CD8-positive, alpha-beta memory T cell (primary cell): ENCODE measurements around the gene DNAJA3. TPM values are rescaled to one million over a fixed set of nuclear protein-coding genes. Genes with fewer than 3 reads are reported as not detected.

Experiments
- CTCF ChIA-PET: fragments of 350-600 bp; sonication (Branson Sonifier 250); formaldehyde crosslinking; loops from one replicate; lab custom pipeline; 2021; ENCODE audit warnings: antibody characterized with exemption; lab: Charles Lee
- POLR2A ChIA-PET: fragments of 350-600 bp; sonication (Branson Sonifier 250); formaldehyde crosslinking; loops from one replicate; lab custom pipeline; 2021; ENCODE audit warnings: antibody characterized with exemption; lab: Charles Lee
- DNase-seq, 5 donors: peaks; one replicate each; pipeline versions ENCODE4 v3.0.0 to v3.0.0-alpha.2; 2020 to 2022; ENCODE audit warnings: mixed read lengths in 1 of 5
- H3K27ac ChIP-seq: one replicate; pipeline ENCODE4 v1.7.0; 2013; ENCODE audit warnings: low read depth, mild to moderate bottlenecking, low read length, moderate library complexity
- H3K27me3 ChIP-seq: 2 replicates; pipeline ENCODE4 v1.7.0; 2013; ENCODE audit warnings: low read length, mild to moderate bottlenecking; ENCODE audit not compliant: insufficient read depth, poor library complexity, severe bottlenecking
- H3K36me3 ChIP-seq: 2 replicates; pipeline ENCODE4 v1.7.0; 2013; ENCODE audit warnings: mild to moderate bottlenecking, low read length, moderate library complexity; ENCODE audit not compliant: insufficient read depth
- H3K4me1 ChIP-seq: 2 replicates; pipeline ENCODE4 v1.7.0; 2013; ENCODE audit warnings: mild to moderate bottlenecking, low read length, moderate library complexity; ENCODE audit not compliant: insufficient read depth
- H3K4me3 ChIP-seq: 2 replicates; pipeline ENCODE4 v1.7.0; 2013; ENCODE audit warnings: mild to moderate bottlenecking, low read length
- H3K9me3 ChIP-seq: 2 replicates; pipeline ENCODE4 v1.7.0; 2013; ENCODE audit warnings: mild to moderate bottlenecking, low read length
- H3K27ac Mint-ChIP-seq, 8 donors: one replicate each; pipeline ENCODE4 v1.8.0; 2020 to 2021; ENCODE audit warnings: mixed read lengths in 8 of 8, mild to moderate bottlenecking in 6 of 8, inconsistent platforms in 3 of 8, moderate library complexity in 3 of 8
- H3K27me3 Mint-ChIP-seq, 2 donors: one replicate each; pipeline ENCODE4 v1.8.0; 2020 to 2021; ENCODE audit warnings: mixed read lengths in 2 of 2, mild to moderate bottlenecking in 1 of 2, moderate library complexity in 1 of 2
- H3K36me3 Mint-ChIP-seq, 3 donors: one replicate each; pipeline ENCODE4 v1.8.0; 2020 to 2021; ENCODE audit warnings: mixed read lengths in 3 of 3, inconsistent platforms in 1 of 3, mild to moderate bottlenecking in 1 of 3
- H3K4me1 Mint-ChIP-seq, 3 donors: one replicate each; pipeline ENCODE4 v1.8.0; 2020 to 2021; ENCODE audit warnings: mixed read lengths in 3 of 3, inconsistent platforms in 1 of 3, mild to moderate bottlenecking in 1 of 3
- H3K4me3 Mint-ChIP-seq, 7 donors: one replicate each; pipeline ENCODE4 v1.8.0; 2020 to 2021; ENCODE audit warnings: mixed read lengths in 7 of 7, mild to moderate bottlenecking in 6 of 7, moderate library complexity in 4 of 7, inconsistent platforms in 2 of 7
- H3K9me3 Mint-ChIP-seq, 5 donors: one replicate each; pipeline ENCODE4 v1.8.0; 2020 to 2022; ENCODE audit warnings: mixed read lengths in 5 of 5, mild to moderate bottlenecking in 3 of 5, moderate library complexity in 2 of 5, inconsistent platforms in 1 of 5
- polyA plus RNA-seq: library from polyadenylated mRNA; unstranded; fragments of 300-500 nt; fragmentation: Illumina TruSeq; gene quantifications from one replicate; pipeline ENCODE4 v1.2.3, GENCODE V29; 2021
- total RNA-seq, 2 experiments: library from RNA; stranded (reverse); gene quantifications; one replicate each; pipeline ENCODE4 v1.2.3, GENCODE V29; 2021

DNAJA3 gene
- total and polyA plus RNA-seq, 3 experiments from 2014 or later: 51.1 to 108 (median 104) TPM

- Histone ChIP-seq H3K4me1 (no peaks in the 10 kb centered on the region), H3K27ac (no peak overlapping the region), H3K4me3 (no peak overlapping the region), H3K27me3 (no peaks in the 10 kb centered on the region), H3K9me3 (no peaks in the 10 kb centered on the region), H3K36me3 (peaks cover 41% of the 10 kb centered on the region)
- CTCF ChIA-PET: interaction anchor here (1.3 kb wide), 1 partner anchor 24 kb away, joined by 3 read pairs; no protein-coding TSS in a partner anchor
- POLR2A ChIA-PET: no interaction called here
- Mint-ChIP-seq H3K4me3 (no peak overlapping the region), H3K9me3 (no peaks in the 10 kb centered on the region), H3K27ac (peak overlapping the region in 2 of 8 donors; percentile 40 to 60), H3K4me1 (peaks cover 13 to 17% (median 16%) of the 10 kb centered on the region in 3 donors), H3K36me3 (peaks cover 5 to 69% (median 19%) of the 10 kb centered on the region in 3 donors), H3K27me3 (no peaks in the 10 kb centered on the region)
- DNase-seq: no peak
These were observed 9.8 kb downstream of the DNAJA3 start for GRCh38 chr16:4435337-4436067.

- no peaks in the 10 kb centered on the region for H3K27me3 ChIP-seq
- H3K27ac ChIP-seq: no peak overlapping the region
- ChIA-PET POLR2A (no interaction called here), CTCF (interaction anchor here (2.6 kb wide), 1 partner anchor 35 kb away, joined by 8 read pairs; no protein-coding TSS in a partner anchor)
- no peak overlapping the region for H3K4me3 ChIP-seq
- no peaks in the 10 kb centered on the region for H3K9me3 Mint-ChIP-seq
- no peaks in the 10 kb centered on the region for H3K9me3 ChIP-seq
- H3K4me1 ChIP-seq: no peaks in the 10 kb centered on the region
- H3K36me3 ChIP-seq: peaks cover 53% of the 10 kb centered on the region
- no peak for DNase-seq
- no peaks in the 10 kb centered on the region for H3K27me3 Mint-ChIP-seq
- peaks cover 7 to 76% (median 30%) of the 10 kb centered on the region in 3 donors for H3K36me3 Mint-ChIP-seq
- H3K4me3 Mint-ChIP-seq: no peak overlapping the region
- H3K27ac Mint-ChIP-seq: no peak overlapping the region
- peaks cover 8 to 17% (median 16%) of the 10 kb centered on the region in 3 donors for H3K4me1 Mint-ChIP-seq
These were observed 11.7 kb downstream of the DNAJA3 start for GRCh38 chr16:4437366-4437765.

DNA sequence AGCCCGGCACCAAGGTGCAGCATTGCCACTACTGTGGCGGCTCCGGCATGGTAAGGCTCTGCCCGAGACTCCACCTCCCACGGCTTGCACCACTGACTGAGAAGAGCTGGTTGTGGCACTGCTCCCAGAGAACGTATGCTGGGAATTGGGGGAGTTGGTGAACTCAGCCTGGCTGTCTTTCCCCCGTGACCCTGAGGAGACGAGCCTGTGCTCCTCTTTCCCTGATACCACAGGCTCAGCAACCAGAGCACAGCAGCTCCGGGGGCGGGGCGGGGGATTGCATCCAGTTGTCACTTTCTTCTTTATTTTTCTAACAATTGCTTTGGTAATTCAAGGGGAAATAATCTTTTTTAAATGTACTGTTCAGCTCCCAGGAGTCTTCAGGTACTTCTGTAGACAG, 16.7 kb downstream of the DNAJA3 start:
- Histone ChIP-seq H3K27ac (no peak overlapping the region), H3K9me3 (no peaks in the 10 kb centered on the region), H3K36me3 (peaks cover 44% of the 10 kb centered on the region), H3K4me3 (no peak overlapping the region), H3K4me1 (no peaks in the 10 kb centered on the region), H3K27me3 (no peaks in the 10 kb centered on the region)
- ChIA-PET POLR2A (no interaction called here), CTCF (no interaction called here)
- no peaks in the 10 kb centered on the region for H3K27me3 Mint-ChIP-seq
- H3K4me3 Mint-ChIP-seq: no peak overlapping the region
- no peak overlapping the region for H3K27ac Mint-ChIP-seq
- H3K36me3 Mint-ChIP-seq: peaks cover 11 to 87% (median 33%) of the 10 kb centered on the region in 3 donors
- DNase-seq: no peak
- peaks cover 0 to 9% (median 8%) of the 10 kb centered on the region in 3 donors for H3K4me1 Mint-ChIP-seq
- no peaks in the 10 kb centered on the region for H3K9me3 Mint-ChIP-seq

DNA sequence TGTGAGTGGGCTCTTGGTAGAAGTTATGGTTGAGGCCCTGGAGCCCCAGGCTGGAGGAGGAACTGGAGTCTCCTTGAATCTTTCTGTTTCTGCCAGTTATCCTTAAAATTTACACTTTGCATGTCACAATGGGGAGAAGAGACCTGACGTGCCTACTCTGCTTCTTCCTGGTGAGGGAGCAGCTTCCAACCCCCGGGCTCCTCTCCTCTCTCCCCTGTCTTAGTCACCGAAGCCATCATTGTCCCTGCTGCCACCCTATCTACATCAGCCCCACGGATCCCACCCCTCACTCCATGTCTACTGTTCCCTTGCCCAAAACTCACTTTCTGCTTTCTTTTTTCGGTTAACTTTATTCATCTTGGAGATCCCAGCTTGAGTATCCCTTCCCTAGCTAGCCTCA, 17.6 kb downstream of the DNAJA3 start:
- H3K4me1 Mint-ChIP-seq: peaks cover 0 to 9% (median 8%) of the 10 kb centered on the region in 3 donors
- H3K4me3 Mint-ChIP-seq: no peak overlapping the region
- Histone ChIP-seq H3K36me3 (peaks cover 40% of the 10 kb centered on the region), H3K9me3 (no peaks in the 10 kb centered on the region), H3K4me1 (no peaks in the 10 kb centered on the region), H3K27me3 (no peaks in the 10 kb centered on the region), H3K27ac (no peak overlapping the region), H3K4me3 (no peak overlapping the region)
- H3K27me3 Mint-ChIP-seq: no peaks in the 10 kb centered on the region
- ChIA-PET CTCF (no interaction called here), POLR2A (no interaction called here)
- no peak for DNase-seq
- peak overlapping the region in 2 of 8 donors; percentile 51 to 66 for H3K27ac Mint-ChIP-seq
- peaks cover 11 to 85% (median 32%) of the 10 kb centered on the region in 3 donors for H3K36me3 Mint-ChIP-seq
- H3K9me3 Mint-ChIP-seq: no peaks in the 10 kb centered on the region

- Histone ChIP-seq H3K27me3 (no peaks in the 10 kb centered on the region), H3K4me3 (no peak overlapping the region), H3K27ac (no peak overlapping the region), H3K4me1 (no peaks in the 10 kb centered on the region), H3K36me3 (peaks cover 45% of the 10 kb centered on the region), H3K9me3 (no peaks in the 10 kb centered on the region)
- Mint-ChIP-seq H3K27ac (peak overlapping the region in 1 of 8 donors; percentile 54), H3K9me3 (no peaks in the 10 kb centered on the region), H3K4me3 (no peak overlapping the region), H3K27me3 (no peaks in the 10 kb centered on the region), H3K36me3 (peaks cover 11 to 87% (median 32%) of the 10 kb centered on the region in 3 donors), H3K4me1 (peaks cover 0 to 9% (median 8%) of the 10 kb centered on the region in 3 donors)
- ChIA-PET CTCF (no interaction called here), POLR2A (no interaction called here)
- no peak for DNase-seq
These were observed 18.3 kb downstream of the DNAJA3 start for GRCh38 chr16:4443986-4444385.

- Mint-ChIP-seq H3K27me3 (no peaks in the 10 kb centered on the region), H3K4me3 (no peak overlapping the region), H3K27ac (no peak overlapping the region), H3K4me1 (peaks cover 0 to 2% (median 0%) of the 10 kb centered on the region in 3 donors), H3K9me3 (no peaks in the 10 kb centered on the region), H3K36me3 (peaks cover 0 to 86% (median 4%) of the 10 kb centered on the region in 3 donors)
- Histone ChIP-seq H3K27ac (no peak overlapping the region), H3K36me3 (peaks cover 37% of the 10 kb centered on the region), H3K4me3 (no peak overlapping the region), H3K9me3 (no peaks in the 10 kb centered on the region), H3K27me3 (no peaks in the 10 kb centered on the region), H3K4me1 (no peaks in the 10 kb centered on the region)
- no peak for DNase-seq
- CTCF ChIA-PET: interaction anchor here (1.0 kb wide), 1 partner anchor 27 kb away, joined by 3 read pairs; no protein-coding TSS in a partner anchor
- POLR2A ChIA-PET: no interaction called here
These were observed 24.8 kb downstream of the DNAJA3 start for GRCh38 chr16:4450430-4450829.

GRCh38 chr16:4450931-4451519, 25.4 kb downstream of the DNAJA3 start:
- Histone ChIP-seq H3K9me3 (no peaks in the 10 kb centered on the region), H3K4me1 (no peaks in the 10 kb centered on the region), H3K4me3 (no peak overlapping the region), H3K36me3 (peaks cover 43% of the 10 kb centered on the region), H3K27me3 (no peaks in the 10 kb centered on the region), H3K27ac (no peak overlapping the region)
- Mint-ChIP-seq H3K4me1 (peaks cover 0 to 2% (median 0%) of the 10 kb centered on the region in 3 donors), H3K27ac (peak overlapping the region in 1 of 8 donors; percentile 47), H3K27me3 (no peaks in the 10 kb centered on the region), H3K4me3 (no peak overlapping the region), H3K9me3 (no peaks in the 10 kb centered on the region), H3K36me3 (peaks cover 0 to 86% (median 4%) of the 10 kb centered on the region in 3 donors)
- POLR2A ChIA-PET: no interaction called here
- CTCF ChIA-PET: interaction anchor here (0.6 kb wide), 1 partner anchor 12 kb away, joined by 4 read pairs; no protein-coding TSS in a partner anchor
- DNase-seq: no peak

DNA sequence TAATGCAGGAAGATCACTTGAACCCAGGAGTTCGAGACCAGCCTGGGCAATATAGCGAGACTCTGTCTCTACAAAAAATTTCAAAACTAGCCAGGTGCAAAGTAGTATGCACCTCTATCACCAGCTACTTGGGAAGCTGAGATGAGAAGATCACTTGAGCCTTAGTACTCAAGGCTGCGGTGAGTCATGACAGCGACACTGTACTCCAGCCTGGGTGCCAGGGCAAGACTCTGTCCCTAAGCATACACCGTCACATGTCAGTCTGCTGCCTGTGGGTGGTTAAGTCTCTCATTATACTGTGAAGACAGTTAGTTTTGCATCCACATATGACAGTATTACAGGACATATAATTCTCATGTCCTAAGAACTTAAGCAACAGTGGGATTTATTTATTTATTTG, 27.0 kb downstream of the DNAJA3 start:
- H3K27me3 ChIP-seq: no peaks in the 10 kb centered on the region
- H3K9me3 ChIP-seq: no peaks in the 10 kb centered on the region
- POLR2A ChIA-PET: interaction anchor here (0.5 to 1.5 kb wide), 2 partner anchors 10 to 35 kb away, joined by 3 to 10 read pairs; no protein-coding TSS in a partner anchor
- H3K4me1 Mint-ChIP-seq: peaks cover 0 to 4% (median 3%) of the 10 kb centered on the region in 3 donors
- no peak overlapping the region for H3K27ac ChIP-seq
- H3K36me3 ChIP-seq: peaks cover 55% of the 10 kb centered on the region
- no peak overlapping the region for H3K4me3 Mint-ChIP-seq
- peaks cover 0 to 84% (median 0%) of the 10 kb centered on the region in 3 donors for H3K36me3 Mint-ChIP-seq
- no peak for DNase-seq
- H3K4me1 ChIP-seq: no peaks in the 10 kb centered on the region
- no peaks in the 10 kb centered on the region for H3K27me3 Mint-ChIP-seq
- H3K9me3 Mint-ChIP-seq: no peaks in the 10 kb centered on the region
- H3K27ac Mint-ChIP-seq: peak overlapping the region in 2 of 8 donors; percentile 12 to 15
- CTCF ChIA-PET: interaction anchor here (1.0 to 1.2 kb wide), 3 partner anchors 13 to 130 kb away, joined by 3 read pairs; no protein-coding TSS in a partner anchor
- H3K4me3 ChIP-seq: no peak overlapping the region
